HG03108 (cell line): ENCODE data around the gene RNF123.
"Not testable (repeated sequence)": the region's sequence is repeated elsewhere in the genome, so short reads cannot be mapped to it uniquely, and the experiment has no call there.

ENCODE experiments used
- ATAC-seq: cut with Tn5 transposase; IDR thresholded peaks from one replicate; pipeline ENCODE4 v1.9.1; 2021; ENCODE audit warnings: moderate library complexity; ENCODE audit not compliant: unreplicated experiment

RNF123 gene

GRCh38 chr3:49734752-49735151 is 45.4 kb downstream of the RNF123 start:
- no peak for ATAC-seq

DNA sequence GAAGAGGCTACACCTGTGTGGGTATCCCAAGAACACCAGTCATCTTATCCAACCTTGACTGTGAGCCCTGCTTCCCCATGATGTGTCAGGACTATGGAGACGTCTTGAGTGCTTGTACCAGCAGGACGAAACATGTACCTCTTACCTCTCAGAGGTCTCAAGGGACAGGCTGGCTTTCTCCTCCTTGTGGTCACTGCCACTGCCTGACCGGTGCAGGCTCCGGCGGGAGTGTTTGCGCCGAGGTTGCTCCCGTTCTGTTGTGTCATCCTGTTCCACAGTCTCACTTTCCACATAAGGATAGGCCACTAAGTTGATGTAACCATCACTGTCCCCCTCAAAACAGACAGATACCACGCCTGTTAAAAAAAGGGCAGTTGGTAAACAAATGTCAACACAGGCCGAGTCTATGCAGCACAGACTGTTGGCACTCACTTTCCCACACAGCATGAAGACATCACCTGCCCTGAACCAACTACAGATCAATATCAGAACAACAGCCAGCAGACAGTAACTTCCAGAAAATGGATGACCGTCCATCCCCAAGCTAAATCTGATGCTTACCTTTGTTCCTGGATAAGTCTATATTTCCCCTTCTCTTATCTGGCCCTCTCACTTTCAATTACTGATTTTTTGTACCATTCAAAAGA is 48.8 kb downstream of the RNF123 start:
- no peak for ATAC-seq

DNA sequence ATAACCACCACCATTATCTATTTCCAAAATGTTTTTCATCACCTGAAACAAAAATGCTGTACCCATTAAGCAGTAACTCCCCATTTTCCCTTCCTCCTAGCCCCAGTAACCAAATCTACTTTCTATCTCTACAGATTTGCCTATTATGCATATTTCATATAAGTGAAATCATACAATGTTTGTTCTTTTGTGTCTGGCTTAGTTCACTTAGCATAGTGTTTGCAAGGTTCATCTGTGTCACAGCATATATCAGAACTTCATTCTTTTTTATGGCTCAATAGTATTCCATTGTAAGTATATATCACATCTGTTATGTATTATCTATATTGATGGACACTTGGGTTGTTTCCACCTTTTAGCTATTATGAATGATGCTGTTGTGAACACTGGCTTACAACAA is 51.1 kb downstream of the RNF123 start:
- no peak for ATAC-seq

GRCh38 chr3:49745986-49746385 is 56.6 kb downstream of the RNF123 start:
- no peak for ATAC-seq

DNA sequence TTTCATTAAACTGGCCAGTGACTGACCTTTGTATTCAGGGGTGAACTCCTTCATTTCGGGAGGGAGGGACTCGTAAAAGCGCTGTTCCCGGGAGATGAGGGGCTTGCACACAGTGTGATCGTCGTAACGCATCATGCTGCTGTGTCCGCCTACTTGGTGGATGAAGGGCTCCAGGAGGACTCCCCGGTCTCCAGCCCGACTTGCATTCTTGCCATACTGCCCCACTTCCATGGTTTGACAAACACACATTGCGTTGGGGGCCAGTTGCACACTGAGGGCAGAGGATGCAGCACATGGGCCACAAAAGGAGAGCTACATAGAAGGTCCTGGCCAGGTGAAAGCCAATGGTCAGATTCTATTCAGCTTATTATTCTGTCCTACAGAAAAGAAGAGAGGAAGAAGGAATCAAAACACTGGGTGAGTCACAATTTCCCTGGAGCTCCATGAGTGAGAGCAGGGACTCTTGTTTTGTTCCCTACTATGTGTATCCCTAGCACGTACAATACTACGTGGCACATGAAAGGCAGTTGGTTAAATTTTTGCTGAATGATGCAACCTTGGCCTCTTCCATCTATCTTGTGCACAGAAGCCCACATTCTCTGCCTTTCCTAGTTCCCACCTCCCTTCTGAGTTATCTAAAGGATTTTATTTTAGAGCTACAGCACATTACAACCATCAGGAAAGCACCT is 58.6 kb downstream of the RNF123 start:
- ATAC-seq = no peak

DNA sequence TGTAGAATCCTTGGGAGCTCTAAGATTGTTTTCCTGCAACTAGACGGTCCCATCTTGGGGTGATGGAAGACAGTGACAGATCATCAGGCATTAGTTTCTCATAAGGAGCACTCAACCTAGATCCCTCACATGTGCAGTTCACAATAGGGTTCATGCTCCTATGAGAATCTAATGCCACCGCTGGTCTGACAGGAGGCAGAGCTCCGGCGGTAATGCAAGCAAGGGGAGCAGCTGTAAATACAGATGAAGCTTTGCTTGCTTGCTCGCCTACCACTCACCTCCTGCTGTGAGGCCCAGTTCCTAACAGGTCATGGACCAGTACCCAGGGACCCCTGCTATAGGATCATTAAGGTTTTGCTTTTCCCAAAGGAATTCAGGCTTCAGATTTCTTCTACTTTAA is 59.5 kb downstream of the RNF123 start:
- not testable (repeated sequence) for ATAC-seq

DNA sequence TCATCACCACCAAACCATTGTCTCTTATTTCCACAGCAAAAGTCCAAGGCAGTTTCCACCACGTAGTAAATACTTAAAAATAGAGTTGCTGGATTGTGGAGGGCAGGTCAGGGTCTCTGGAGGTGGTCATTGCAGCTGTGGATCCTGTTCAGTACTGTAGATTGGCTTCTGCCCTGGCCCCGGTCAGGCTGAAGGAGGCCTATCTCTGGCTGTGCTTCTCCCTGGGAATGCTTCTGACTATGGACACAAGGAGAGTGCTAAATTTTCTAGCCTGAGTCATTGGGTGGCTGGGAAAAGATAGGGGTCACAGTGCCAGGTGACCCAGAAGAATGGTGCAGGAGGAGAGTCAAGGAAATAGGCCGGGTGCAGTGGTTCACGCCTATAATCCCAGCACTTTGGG is 60.7 kb downstream of the RNF123 start:
- ATAC-seq = no peak

DNA sequence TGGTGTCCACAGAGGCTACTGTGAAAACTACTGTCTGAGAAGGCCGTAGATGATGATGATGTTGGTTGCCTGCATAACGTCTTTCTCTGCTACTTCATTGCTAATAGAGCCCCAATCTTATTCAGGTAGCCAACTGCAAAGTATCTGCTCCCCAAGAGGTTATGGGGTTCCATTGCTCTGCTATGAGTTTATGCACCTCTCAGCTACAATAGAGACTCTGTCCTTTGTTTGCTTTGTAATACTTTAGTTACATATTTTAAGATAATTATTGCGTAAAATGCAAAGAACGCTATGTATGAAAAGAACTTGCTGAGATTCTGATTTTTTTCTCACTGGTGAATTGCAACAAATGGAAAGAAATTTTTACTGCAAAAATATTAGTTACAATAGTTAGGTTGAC is 62.1 kb downstream of the RNF123 start:
- no peak for ATAC-seq

DNA sequence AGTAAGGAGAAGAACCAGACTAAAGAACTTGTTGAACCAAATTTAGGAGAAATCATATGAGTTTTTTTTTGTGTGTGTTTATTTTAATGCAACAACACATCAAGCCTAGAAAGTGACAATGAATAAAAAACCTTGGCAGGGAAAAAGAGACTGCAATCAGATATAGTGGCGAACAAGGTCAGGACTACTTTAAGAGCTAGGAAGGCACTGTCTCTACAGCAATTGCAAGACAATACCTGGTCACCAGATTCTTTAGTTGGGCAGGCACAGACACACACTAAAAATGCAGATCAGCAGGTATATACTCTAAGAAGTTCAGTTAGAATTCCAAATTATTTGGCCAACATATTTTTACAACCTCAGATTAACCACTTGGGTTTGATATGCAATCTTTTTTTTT is 65.2 kb downstream of the RNF123 start:
- no peak for ATAC-seq

- ATAC-seq = no peak
Observed at GRCh38 chr3:49756036-49756435, 66.7 kb downstream of the RNF123 start.

DNA sequence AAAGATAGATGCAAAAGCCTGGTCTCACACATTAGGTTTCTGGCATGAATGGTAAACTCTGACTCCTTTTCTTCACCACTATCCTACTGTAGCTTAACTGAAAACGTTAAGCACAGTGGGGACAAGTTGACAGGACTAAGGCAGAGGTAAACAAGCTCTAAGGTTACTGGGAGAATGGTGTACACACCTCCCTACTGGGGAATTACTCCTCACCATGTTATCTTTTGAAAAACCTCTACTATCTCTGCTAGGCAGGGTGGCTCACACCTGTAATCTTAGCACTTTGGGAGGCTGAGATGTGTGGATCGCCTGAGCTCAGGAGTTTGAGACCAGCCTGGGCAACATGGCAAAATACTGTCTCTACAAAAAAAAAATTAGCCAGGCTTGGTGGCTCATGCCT is 67.8 kb downstream of the RNF123 start:
- ATAC-seq = no peak

GRCh38 chr3:49759226-49759625 is 69.9 kb downstream of the RNF123 start:
- no peak for ATAC-seq

DNA sequence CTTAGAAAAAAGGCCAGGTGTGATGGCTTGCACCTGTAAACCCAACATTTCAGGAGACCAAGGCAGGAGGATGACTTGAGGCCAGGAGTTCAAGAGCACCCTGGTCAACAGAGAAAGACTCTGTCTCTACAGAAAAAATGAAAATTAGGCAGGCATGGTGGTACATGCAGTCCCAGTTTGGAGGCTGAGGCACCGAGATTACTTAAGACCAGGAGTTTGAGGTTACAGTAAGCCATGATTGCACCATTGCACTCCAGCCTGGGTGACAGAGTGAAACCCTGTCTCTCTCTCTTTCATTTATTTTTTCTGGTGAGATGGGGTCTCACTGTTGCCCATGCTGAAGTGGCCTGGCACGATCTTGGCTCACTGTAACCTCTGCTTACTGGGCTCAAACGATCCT is 72.3 kb downstream of the RNF123 start:
- no peak for ATAC-seq

DNA sequence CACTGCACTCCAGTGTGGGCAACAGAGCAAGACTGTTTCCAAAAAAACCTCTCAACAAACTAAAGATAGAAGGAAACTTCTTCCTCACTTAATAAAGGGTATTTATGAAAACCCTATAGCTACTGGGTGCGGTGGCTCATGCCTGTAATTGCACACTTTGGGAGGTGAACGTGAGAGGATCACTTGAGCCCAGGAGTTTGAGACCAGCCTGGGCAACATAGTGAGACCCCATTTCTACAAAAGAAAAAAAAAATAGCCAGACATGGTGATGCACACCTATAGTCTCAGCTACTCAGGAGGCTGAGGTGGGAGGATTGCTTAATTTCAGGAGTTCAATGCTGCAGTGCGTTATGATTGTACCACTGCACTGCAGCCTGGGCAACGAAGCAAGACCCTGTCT is 74.6 kb downstream of the RNF123 start:
- no peak for ATAC-seq

DNA sequence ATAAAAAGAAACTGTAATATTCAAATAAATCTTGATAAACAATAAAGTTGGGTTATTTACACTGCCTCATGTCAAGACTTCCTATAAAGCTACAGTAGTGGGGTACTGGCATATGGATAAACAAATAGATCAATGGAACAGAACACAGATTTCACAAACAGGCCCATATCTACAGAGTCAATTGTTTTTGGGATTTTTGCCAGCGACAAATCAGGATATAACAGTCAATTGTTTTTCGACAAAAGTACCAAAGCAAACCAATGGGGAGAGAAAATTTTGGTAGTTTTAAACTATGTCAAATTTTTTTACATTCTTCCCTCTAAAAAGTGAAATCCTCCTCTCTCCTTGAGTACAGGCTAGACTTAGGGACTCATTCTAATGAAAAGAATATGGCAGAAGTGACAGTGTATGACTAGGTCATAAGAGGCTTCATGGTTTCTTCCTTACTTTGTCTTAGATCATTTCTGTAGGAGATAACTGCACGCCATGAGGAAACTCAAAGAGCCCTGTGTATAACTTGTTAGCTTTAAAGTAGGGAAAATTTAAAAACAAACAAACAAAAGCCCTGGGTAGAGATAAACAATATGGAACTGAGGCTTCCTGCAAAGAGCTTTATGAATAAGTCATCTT is 80.0 kb downstream of the RNF123 start:
- no peak for ATAC-seq

GRCh38 chr3:49769926-49770325 is 80.6 kb downstream of the RNF123 start:
- no peak for ATAC-seq
